Measurements from ENCODE around the gene SLC12A4. TPM values are rescaled to one million over a fixed set of nuclear protein-coding genes. Genes with fewer than 3 reads are reported as not detected.
A peak's percentile ranks its signal among the peaks of the same experiment; 100 is the strongest.

The SLC12A4 gene
- total RNA-seq, 2 donors from 2014 or later: 19.5 to 24.3 TPM

DNA sequence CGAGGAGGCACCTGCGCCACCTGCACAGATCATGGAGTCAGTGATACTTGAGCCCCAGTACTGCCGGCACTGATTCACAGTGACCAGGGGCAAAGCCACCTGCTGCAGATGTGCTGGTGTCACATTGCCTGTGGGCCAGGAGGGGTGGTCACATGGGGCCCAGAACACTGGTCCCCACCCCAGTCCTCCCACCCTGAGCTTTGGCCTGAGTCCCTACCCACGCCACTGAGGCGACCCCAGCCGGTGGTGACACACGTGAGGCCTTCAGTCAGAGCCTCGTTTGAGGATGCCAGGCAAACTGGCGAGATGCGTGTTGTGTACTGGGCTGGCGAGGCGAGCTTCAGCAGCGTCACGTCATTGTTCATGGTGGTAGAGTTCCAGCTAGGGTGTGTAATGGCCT lies 38.2 kb downstream of the SLC12A4 start:
- Mint-ChIP-seq H3K36me3 (ENCODE audit: low read depth) (no peaks in the 10 kb centered on the region), H3K27ac (no peak overlapping the region), H3K27me3 (no peaks in the 10 kb centered on the region), H3K4me3 (no peak overlapping the region), H3K4me1 (peaks cover 23% of the 10 kb centered on the region)
- no peaks in the 10 kb centered on the region for H3K9me3 ChIP-seq (ENCODE audit: control insufficient read depth, low read length, poor library complexity, severe bottlenecking)
- no peak for ATAC-seq
- DNase-seq: no peak

- Mint-ChIP-seq H3K27me3 (no peaks in the 10 kb centered on the region), H3K36me3 (ENCODE audit: low read depth) (no peaks in the 10 kb centered on the region), H3K4me3 (no peak overlapping the region), H3K27ac (no peak overlapping the region), H3K4me1 (peaks cover 18% of the 10 kb centered on the region)
- ATAC-seq (peak; percentile 89), DNase-seq (peak; percentile 51 to 74 (median 57))
- no peaks in the 10 kb centered on the region for H3K9me3 ChIP-seq (ENCODE audit: control insufficient read depth, low read length, poor library complexity, severe bottlenecking)
Measured at GRCh38 chr16:67928561-67929364, 39.7 kb downstream of the SLC12A4 start.

DNA sequence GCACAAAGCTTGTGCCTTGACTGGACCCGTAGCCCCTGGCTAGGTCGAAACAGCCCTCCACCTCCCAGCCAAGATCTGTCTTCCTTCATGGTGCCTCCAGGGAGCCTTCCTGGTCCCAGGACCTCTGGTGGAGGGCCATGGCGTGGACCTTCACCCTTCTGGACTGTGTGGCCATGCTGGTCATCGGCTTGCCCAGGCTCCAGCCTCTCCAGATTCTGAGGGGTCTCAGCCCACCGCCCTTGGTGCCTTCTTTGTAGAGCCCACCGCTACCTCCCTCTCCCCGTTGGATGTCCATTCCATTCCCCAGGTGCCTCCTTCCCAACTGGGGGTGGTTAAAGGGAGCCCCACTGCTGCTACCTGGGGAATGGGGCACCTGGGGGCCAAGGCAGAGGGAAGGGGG lies 40.3 kb downstream of the SLC12A4 start:
- H3K27me3 Mint-ChIP-seq: no peaks in the 10 kb centered on the region
- ATAC-seq (no peak), DNase-seq (no peak)
- no peaks in the 10 kb centered on the region for H3K36me3 Mint-ChIP-seq (ENCODE audit: low read depth)
- peaks cover 18% of the 10 kb centered on the region for H3K4me1 Mint-ChIP-seq
- no peaks in the 10 kb centered on the region for H3K9me3 ChIP-seq (ENCODE audit: control insufficient read depth, low read length, poor library complexity, severe bottlenecking)
- H3K27ac Mint-ChIP-seq: no peak overlapping the region
- H3K4me3 Mint-ChIP-seq: no peak overlapping the region

DNA sequence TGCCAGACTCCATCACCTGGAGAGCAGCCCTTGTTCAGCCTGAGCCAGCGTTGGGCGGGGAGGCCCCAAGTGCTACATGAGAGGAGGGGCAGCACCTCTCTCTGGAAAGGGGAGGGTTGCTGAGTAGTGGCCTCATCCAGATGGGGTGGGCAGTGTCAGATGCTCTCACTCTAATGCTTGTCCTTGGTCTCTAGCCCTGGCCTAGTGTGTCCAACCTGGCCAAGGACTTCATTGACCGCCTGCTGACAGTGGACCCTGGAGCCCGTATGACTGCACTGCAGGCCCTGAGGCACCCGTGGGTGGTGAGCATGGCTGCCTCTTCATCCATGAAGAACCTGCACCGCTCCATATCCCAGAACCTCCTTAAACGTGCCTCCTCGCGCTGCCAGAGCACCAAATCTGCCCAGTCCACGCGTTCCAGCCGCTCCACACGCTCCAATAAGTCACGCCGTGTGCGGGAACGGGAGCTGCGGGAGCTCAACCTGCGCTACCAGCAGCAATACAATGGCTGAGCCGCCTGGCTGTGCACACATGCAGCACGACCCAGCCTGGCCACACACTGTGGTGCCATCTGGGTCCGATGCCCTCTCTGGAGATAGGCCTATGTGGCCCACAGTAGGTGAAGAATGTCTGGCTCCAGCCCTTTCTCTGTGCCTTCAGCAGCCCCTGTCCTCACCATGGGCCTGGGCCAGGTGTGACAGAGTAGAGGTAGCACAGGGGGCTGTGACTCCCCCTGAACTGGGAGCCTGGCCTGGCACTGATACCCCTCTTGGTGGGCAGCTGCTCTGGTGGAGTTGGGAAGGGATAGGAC lies 41.1 kb downstream of the SLC12A4 start:
- Mint-ChIP-seq H3K4me3 (no peak overlapping the region), H3K4me1 (peaks cover 18% of the 10 kb centered on the region), H3K27ac (no peak overlapping the region), H3K27me3 (no peaks in the 10 kb centered on the region), H3K36me3 (ENCODE audit: low read depth) (no peaks in the 10 kb centered on the region)
- ATAC-seq (no peak), DNase-seq (no peak)
- H3K9me3 ChIP-seq (ENCODE audit: control insufficient read depth, low read length, poor library complexity, severe bottlenecking): no peaks in the 10 kb centered on the region

GRCh38 chr16:67926181-67926750 lies 42.2 kb downstream of the SLC12A4 start:
- no peak overlapping the region for H3K4me3 Mint-ChIP-seq
- no peaks in the 10 kb centered on the region for H3K9me3 ChIP-seq (ENCODE audit: control insufficient read depth, low read length, poor library complexity, severe bottlenecking)
- no peak for DNase-seq
- peaks cover 22% of the 10 kb centered on the region for H3K4me1 Mint-ChIP-seq
- no peak for ATAC-seq
- peak overlapping the region; percentile 29 for H3K27ac Mint-ChIP-seq
- no peaks in the 10 kb centered on the region for H3K27me3 Mint-ChIP-seq
- no peaks in the 10 kb centered on the region for H3K36me3 Mint-ChIP-seq (ENCODE audit: low read depth)

DNA sequence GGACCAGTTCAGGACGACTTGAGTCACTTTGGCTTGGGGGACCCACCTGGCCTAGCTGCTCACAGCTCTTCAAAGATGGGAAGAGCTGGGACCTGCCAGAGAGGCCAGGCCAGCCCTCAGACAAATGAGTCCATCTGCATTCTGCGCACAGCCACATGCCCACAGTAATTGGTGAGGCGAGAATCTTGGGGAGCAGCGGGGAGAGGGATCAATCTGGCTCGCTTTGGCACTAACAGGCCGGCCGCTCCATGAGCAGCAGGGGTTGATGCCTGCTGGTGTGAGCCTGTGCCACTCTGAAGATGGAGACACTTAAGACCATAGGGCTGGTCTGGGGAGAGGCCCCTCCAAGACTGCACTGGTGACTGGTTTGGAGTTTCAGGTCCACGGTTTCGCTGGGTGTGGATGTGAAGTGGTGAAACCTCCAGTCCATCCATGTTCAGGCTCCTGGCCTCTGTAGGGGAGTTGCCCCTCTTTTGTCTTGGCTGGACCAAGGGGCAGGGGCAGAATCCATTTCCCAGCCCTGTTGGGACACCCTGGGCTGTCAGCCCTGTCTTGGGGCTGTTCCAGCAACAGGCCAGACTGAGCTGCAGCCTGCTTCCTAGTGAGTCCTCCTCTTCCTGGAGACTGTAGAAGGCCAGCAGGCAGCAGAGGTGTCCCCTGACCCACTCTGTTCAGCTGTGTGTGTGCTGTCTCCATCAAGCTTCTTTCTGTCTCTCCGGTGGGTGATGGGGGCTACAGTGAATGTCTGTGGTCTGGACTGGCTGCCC lies 44.1 kb downstream of the SLC12A4 start:
- ATAC-seq (no peak), DNase-seq (no peak)
- H3K4me1 Mint-ChIP-seq: peaks cover 25% of the 10 kb centered on the region
- H3K4me3 Mint-ChIP-seq: no peak overlapping the region
- no peak overlapping the region for H3K27ac Mint-ChIP-seq
- no peaks in the 10 kb centered on the region for H3K9me3 ChIP-seq (ENCODE audit: control insufficient read depth, low read length, poor library complexity, severe bottlenecking)
- no peaks in the 10 kb centered on the region for H3K27me3 Mint-ChIP-seq
- H3K36me3 Mint-ChIP-seq (ENCODE audit: low read depth): no peaks in the 10 kb centered on the region

- no peak for DNase-seq
- H3K36me3 Mint-ChIP-seq (ENCODE audit: low read depth): no peaks in the 10 kb centered on the region
- H3K27ac Mint-ChIP-seq: no peak overlapping the region
- no peak overlapping the region for H3K4me3 Mint-ChIP-seq
- H3K9me3 ChIP-seq (ENCODE audit: control insufficient read depth, low read length, poor library complexity, severe bottlenecking): no peaks in the 10 kb centered on the region
- H3K27me3 Mint-ChIP-seq: no peaks in the 10 kb centered on the region
- ATAC-seq: no peak
- H3K4me1 Mint-ChIP-seq: peaks cover 23% of the 10 kb centered on the region
Measured at GRCh38 chr16:67923414-67924116, 44.9 kb downstream of the SLC12A4 start.

DNA sequence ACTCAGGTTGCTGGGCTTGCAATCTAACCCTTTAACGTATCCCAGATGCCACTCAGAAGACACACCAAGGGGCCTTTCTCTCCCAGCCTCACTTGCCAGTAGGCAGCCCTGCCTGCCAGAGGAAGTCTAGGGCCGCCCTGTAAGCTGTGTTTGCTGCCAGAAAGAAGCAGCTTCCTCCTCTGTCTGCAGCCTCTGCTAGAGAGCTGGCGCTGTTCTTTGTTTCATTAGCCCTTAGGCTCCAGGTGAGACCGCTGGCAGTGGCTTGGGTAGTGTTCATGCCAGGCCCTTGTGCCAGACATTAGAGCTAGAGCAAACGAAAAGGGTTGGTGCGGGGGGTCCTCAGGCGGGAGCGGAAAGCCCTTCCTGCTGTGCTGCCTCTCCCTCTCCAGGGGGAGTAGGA lies 45.7 kb downstream of the SLC12A4 start:
- Mint-ChIP-seq H3K27me3 (no peaks in the 10 kb centered on the region), H3K4me1 (peaks cover 16% of the 10 kb centered on the region), H3K4me3 (no peak overlapping the region), H3K36me3 (ENCODE audit: low read depth) (peaks cover under 1% of the 10 kb centered on the region), H3K27ac (peak overlapping the region; percentile 65)
- H3K9me3 ChIP-seq (ENCODE audit: control insufficient read depth, low read length, poor library complexity, severe bottlenecking): no peaks in the 10 kb centered on the region
- ATAC-seq: no peak
- DNase-seq: no peak

DNA sequence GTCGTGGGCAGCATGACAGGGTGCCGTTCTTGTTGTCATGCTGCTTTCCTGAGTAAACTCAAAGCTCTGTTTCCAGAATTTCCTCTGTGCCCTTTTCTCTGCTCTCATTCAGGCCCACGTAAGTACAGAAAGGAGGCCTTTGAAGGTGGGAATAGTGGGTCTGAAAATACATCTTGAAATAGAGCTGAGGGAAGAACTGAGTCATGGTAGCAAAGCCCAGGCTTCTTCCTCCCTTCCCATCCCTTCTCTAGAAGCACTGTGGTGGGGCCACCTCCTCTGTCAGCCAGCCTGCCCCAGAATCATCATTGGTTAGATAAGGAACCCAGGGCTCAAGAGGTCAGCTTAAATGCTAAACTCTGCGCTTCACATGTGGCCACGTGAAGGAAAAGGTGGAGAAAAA lies 46.2 kb downstream of the SLC12A4 start:
- H3K36me3 Mint-ChIP-seq (ENCODE audit: low read depth): peaks cover 2% of the 10 kb centered on the region

GRCh38 chr16:67919622-67920221 lies 48.7 kb downstream of the SLC12A4 start:
- Mint-ChIP-seq H3K4me3 (no peak overlapping the region), H3K4me1 (peaks cover 28% of the 10 kb centered on the region), H3K36me3 (ENCODE audit: low read depth) (peaks cover 2% of the 10 kb centered on the region), H3K27me3 (no peaks in the 10 kb centered on the region), H3K27ac (no peak overlapping the region)
- no peak for ATAC-seq
- no peak for DNase-seq
- no peaks in the 10 kb centered on the region for H3K9me3 ChIP-seq (ENCODE audit: control insufficient read depth, low read length, poor library complexity, severe bottlenecking)

More for the DNA sequence above, 46.2 kb downstream of the SLC12A4 start:
- H3K27me3 Mint-ChIP-seq: no peaks in the 10 kb centered on the region
- ATAC-seq (no peak), DNase-seq (no peak)
- H3K27ac Mint-ChIP-seq: peak overlapping the region; percentile 65
- H3K9me3 ChIP-seq (ENCODE audit: control insufficient read depth, low read length, poor library complexity, severe bottlenecking): no peaks in the 10 kb centered on the region
- H3K4me1 Mint-ChIP-seq: peaks cover 21% of the 10 kb centered on the region
- no peak overlapping the region for H3K4me3 Mint-ChIP-seq

- Mint-ChIP-seq H3K27me3 (no peaks in the 10 kb centered on the region), H3K4me1 (peaks cover 32% of the 10 kb centered on the region), H3K4me3 (no peak overlapping the region), H3K27ac (peak overlapping the region; percentile 76), H3K36me3 (ENCODE audit: low read depth) (peaks cover 2% of the 10 kb centered on the region)
- no peaks in the 10 kb centered on the region for H3K9me3 ChIP-seq (ENCODE audit: control insufficient read depth, low read length, poor library complexity, severe bottlenecking)
- DNase-seq: no peak
- no peak for ATAC-seq
Measured at GRCh38 chr16:67917852-67918236, 50.6 kb downstream of the SLC12A4 start.

DNA sequence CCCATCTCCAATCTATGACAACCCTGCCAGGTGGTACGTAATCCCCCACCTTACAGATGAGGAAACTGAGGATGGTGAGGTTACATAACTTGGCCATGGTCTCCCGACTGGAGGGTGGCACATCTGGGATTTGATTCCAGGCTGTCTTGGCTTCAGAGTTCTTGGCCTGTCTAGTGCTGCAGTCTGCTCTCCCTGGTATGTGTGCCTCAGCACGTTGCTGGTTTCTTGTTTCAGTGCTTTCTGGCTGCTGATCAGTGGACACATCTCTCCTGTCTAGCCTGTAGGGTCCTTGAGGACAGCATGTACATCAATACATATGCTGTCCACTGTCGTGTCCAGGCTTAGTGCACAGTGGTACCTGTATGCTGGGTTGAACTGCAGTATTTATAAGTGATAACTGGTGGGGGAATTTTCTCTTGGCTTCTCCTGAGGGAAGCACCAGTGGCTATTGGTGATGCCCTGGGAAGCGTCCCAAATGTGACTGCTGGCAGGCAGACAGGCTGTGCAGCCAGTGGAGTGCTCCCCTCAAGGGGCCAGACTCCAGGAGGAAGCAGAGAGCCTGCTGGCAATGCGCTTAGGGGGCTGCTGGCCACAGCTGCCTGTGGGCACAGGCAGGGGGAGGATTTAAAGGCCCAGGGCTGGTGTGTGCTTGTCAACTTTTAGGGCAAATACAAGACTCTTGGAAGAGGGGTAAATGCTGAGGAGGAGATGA lies 51.1 kb downstream of the SLC12A4 start:
- Mint-ChIP-seq H3K4me1 (peaks cover 31% of the 10 kb centered on the region), H3K27ac (peak overlapping the region; percentile 76), H3K27me3 (no peaks in the 10 kb centered on the region), H3K4me3 (no peak overlapping the region), H3K36me3 (ENCODE audit: low read depth) (peaks cover 2% of the 10 kb centered on the region)
- DNase-seq: no peak
- ATAC-seq: no peak
- no peaks in the 10 kb centered on the region for H3K9me3 ChIP-seq (ENCODE audit: control insufficient read depth, low read length, poor library complexity, severe bottlenecking)

Data from T-helper 17 cell (primary cell).